ENCODE data around the gene MRGPRE.

Gene MRGPRE

GRCh38 chr11:3215346-3216026 is 16.7 kb downstream of the MRGPRE start:
- Histone ChIP-seq H3K36me3 (ENCODE audit: low read length) (no peaks in the 10 kb centered on the region), H3K79me2 (ENCODE audit: insufficient read depth, low read length) (no peaks in the 10 kb centered on the region), H3K27ac (ENCODE audit: low read depth, low read length) (no peak overlapping the region), H3K9ac (ENCODE audit: low read length) (no peak overlapping the region), H3F3A (ENCODE audit: insufficient read depth) (no peaks in the 10 kb centered on the region), H3K27me3 (ENCODE audit: low read length) (no peaks in the 10 kb centered on the region), H3K4me3 (ENCODE audit: insufficient read depth, low read length, poor library complexity, severe bottlenecking) (no peak overlapping the region), H2AFZ (ENCODE audit: low read depth, low read length, severe bottlenecking) (no peak overlapping the region), H3K4me2 (ENCODE audit: low read depth, low read length, poor library complexity, severe bottlenecking) (no peak overlapping the region), H3K9me3 (ENCODE audit: insufficient read depth, low read length) (no peaks in the 10 kb centered on the region), H3K9me2 (replicated peaks; ENCODE audit: insufficient read depth, low read length) (no peaks in the 10 kb centered on the region), H4K20me1 (ENCODE audit: low read depth, low read length) (no peaks in the 10 kb centered on the region)
- TF ChIP-seq CTCF (IDR thresholded peaks at IDR 0.05; ENCODE audit: insufficient read depth, low read length, poor library complexity, severe bottlenecking) (no peak), EZH2phosphoT487 (conservative IDR thresholded peaks at IDR 0.05; ENCODE audit: low read length) (no peak)

- no peak overlapping the region for H3K9ac ChIP-seq (ENCODE audit: low read length)
Measured at GRCh38 chr11:3214420-3214699, 17.9 kb downstream of the MRGPRE start.

GRCh38 chr11:3213659-3214419 is 18.4 kb downstream of the MRGPRE start:
- H3F3A ChIP-seq (ENCODE audit: insufficient read depth) = no peaks in the 10 kb centered on the region
- no peaks in the 10 kb centered on the region for H3K79me2 ChIP-seq (ENCODE audit: insufficient read depth, low read length)
- no peak overlapping the region for H3K4me3 ChIP-seq (ENCODE audit: insufficient read depth, low read length, poor library complexity, severe bottlenecking)
- H3K27me3 ChIP-seq (ENCODE audit: low read length) = no peaks in the 10 kb centered on the region
- H3K36me3 ChIP-seq (ENCODE audit: low read length) = no peaks in the 10 kb centered on the region
- H4K20me1 ChIP-seq (ENCODE audit: low read depth, low read length) = no peaks in the 10 kb centered on the region
- H3K27ac ChIP-seq (ENCODE audit: low read depth, low read length) = no peak overlapping the region
- no peaks in the 10 kb centered on the region for H3K9me2 ChIP-seq (replicated peaks; ENCODE audit: insufficient read depth, low read length)
- no peak overlapping the region for H2AFZ ChIP-seq (ENCODE audit: low read depth, low read length, severe bottlenecking)
- no peaks in the 10 kb centered on the region for H3K9me3 ChIP-seq (ENCODE audit: insufficient read depth, low read length)
- H3K9ac ChIP-seq (ENCODE audit: low read length) = no peak overlapping the region
- TF ChIP-seq CTCF (IDR thresholded peaks at IDR 0.05; ENCODE audit: insufficient read depth, low read length, poor library complexity, severe bottlenecking) (no peak), EZH2phosphoT487 (conservative IDR thresholded peaks at IDR 0.05; ENCODE audit: low read length) (no peak)
- no peak overlapping the region for H3K4me2 ChIP-seq (ENCODE audit: low read depth, low read length, poor library complexity, severe bottlenecking)

More at GRCh38 chr11:3214420-3214699, 17.9 kb downstream of the MRGPRE start:
- no peaks in the 10 kb centered on the region for H3F3A ChIP-seq (ENCODE audit: insufficient read depth)
- H3K27me3 ChIP-seq (ENCODE audit: low read length) = no peaks in the 10 kb centered on the region
- H3K9me3 ChIP-seq (ENCODE audit: insufficient read depth, low read length) = no peaks in the 10 kb centered on the region
- H3K9me2 ChIP-seq (replicated peaks; ENCODE audit: insufficient read depth, low read length) = no peaks in the 10 kb centered on the region
- H3K27ac ChIP-seq (ENCODE audit: low read depth, low read length) = no peak overlapping the region
- TF ChIP-seq EZH2phosphoT487 (conservative IDR thresholded peaks at IDR 0.05; ENCODE audit: low read length) = no peak
- no peaks in the 10 kb centered on the region for H3K79me2 ChIP-seq (ENCODE audit: insufficient read depth, low read length)
- no peak overlapping the region for H2AFZ ChIP-seq (ENCODE audit: low read depth, low read length, severe bottlenecking)
- no peaks in the 10 kb centered on the region for H4K20me1 ChIP-seq (ENCODE audit: low read depth, low read length)
- H3K36me3 ChIP-seq (ENCODE audit: low read length) = no peaks in the 10 kb centered on the region
- H3K4me2 ChIP-seq (ENCODE audit: low read depth, low read length, poor library complexity, severe bottlenecking) = no peak overlapping the region
- no peak overlapping the region for H3K4me3 ChIP-seq (ENCODE audit: insufficient read depth, low read length, poor library complexity, severe bottlenecking)

GRCh38 chr11:3208272-3208671 is 23.9 kb downstream of the MRGPRE start:
- Histone ChIP-seq H3K9me2 (replicated peaks; ENCODE audit: insufficient read depth, low read length) (no peaks in the 10 kb centered on the region), H3K27me3 (ENCODE audit: low read length) (no peaks in the 10 kb centered on the region; the same call in 1 of the 2 replicates), H3K36me3 (ENCODE audit: low read length) (no peaks in the 10 kb centered on the region), H3K4me3 (ENCODE audit: insufficient read depth, low read length, poor library complexity, severe bottlenecking) (no peak overlapping the region), H3K9me3 (ENCODE audit: insufficient read depth, low read length) (no peaks in the 10 kb centered on the region), H3K79me2 (ENCODE audit: insufficient read depth, low read length) (no peaks in the 10 kb centered on the region), H3K9ac (ENCODE audit: low read length) (no peak overlapping the region), H4K20me1 (ENCODE audit: low read depth, low read length) (no peaks in the 10 kb centered on the region), H3K27ac (ENCODE audit: low read depth, low read length) (no peak overlapping the region), H2AFZ (ENCODE audit: low read depth, low read length, severe bottlenecking) (no peak overlapping the region), H3K4me2 (ENCODE audit: low read depth, low read length, poor library complexity, severe bottlenecking) (no peak overlapping the region), H3F3A (ENCODE audit: insufficient read depth) (no peaks in the 10 kb centered on the region)
- no peak for TF ChIP-seq CTCF (IDR thresholded peaks at IDR 0.05; ENCODE audit: insufficient read depth, low read length, poor library complexity, severe bottlenecking)
- no peak for TF ChIP-seq EZH2phosphoT487 (conservative IDR thresholded peaks at IDR 0.05; ENCODE audit: low read length)

Data from SU-DHL-6 (cell line).